Mucosa of descending colon (tissue), 3 donors: ENCODE results near the gene ZNHIT3. TPM values are rescaled to one million over a fixed set of nuclear protein-coding genes. Genes with fewer than 3 reads are reported as not detected.

Source experiments
- ATAC-seq: fragments of 200-7000 bp; cut with Tn5 transposase; one replicate; pipeline ENCODE4 v1.9.1; 2020; ENCODE audit warnings: mild to moderate bottlenecking, moderate library complexity
- DNase-seq, 3 donors: peaks; one replicate each; pipeline ENCODE4 v3.0.0-alpha.2; 2020
- H3K36me3 ChIP-seq: fragments of 200-600 bp; one replicate; pipeline ENCODE4 v1.8.0; 2021; ENCODE audit warnings: low read depth, mild to moderate bottlenecking
- H3K4me1 ChIP-seq: fragments of 200-600 bp; one replicate; pipeline ENCODE4 v1.8.0; 2021; ENCODE audit warnings: low read depth, mild to moderate bottlenecking
- H3K4me3 ChIP-seq: fragments of 200-600 bp; one replicate; pipeline ENCODE4 v1.8.0; 2021; ENCODE audit warnings: mild to moderate bottlenecking
- H3K9me3 ChIP-seq: fragments of 200-600 bp; one replicate; pipeline ENCODE4 v1.8.0; 2021; ENCODE audit warnings: mild to moderate bottlenecking
- intact Hi-C, 2 donors: fragments of 100-400 bp; cut with DNase I in 1 of 2; cut with micrococcal nuclease in 1 of 2; formaldehyde crosslinking; loops; one replicate each; pipeline versions ENCODE4 v1.11.0 to v1.11.1; 2022; cut with DNase I, micrococcal nuclease
- total RNA-seq, 3 donors: library from RNA; stranded (reverse); fragmentation: NEBNext Ultra II Directional in 2 of 3; extraction: Animal tissue kit (Norgen Biotek cat#: 25700) in 2 of 3; gene quantifications; one replicate each; pipeline versions ENCODE4 v1.2.1 to v1.2.4, GENCODE V29; 2021 to 2023
- TF ChIP-seq, protein P1 (sequence below): fragments of 200-600 bp; IDR thresholded peaks from one replicate; pipeline ENCODE4 v1.8.0; 2022; ENCODE audit warnings: antibody characterized with exemption, mild to moderate bottlenecking
- donor health status: DM: no; HTN: no; CAD: no; lungs with moderate emphysema.
- donor health status: DM: no; HTN: no; CAD: no.
- donor health status: DM: no; HTN: yes; CAD: no.

ZNHIT3 gene
- total RNA-seq, 3 donors from 2014 or later, result 19.8 to 28.0 (median 21.2) TPM

DNA sequence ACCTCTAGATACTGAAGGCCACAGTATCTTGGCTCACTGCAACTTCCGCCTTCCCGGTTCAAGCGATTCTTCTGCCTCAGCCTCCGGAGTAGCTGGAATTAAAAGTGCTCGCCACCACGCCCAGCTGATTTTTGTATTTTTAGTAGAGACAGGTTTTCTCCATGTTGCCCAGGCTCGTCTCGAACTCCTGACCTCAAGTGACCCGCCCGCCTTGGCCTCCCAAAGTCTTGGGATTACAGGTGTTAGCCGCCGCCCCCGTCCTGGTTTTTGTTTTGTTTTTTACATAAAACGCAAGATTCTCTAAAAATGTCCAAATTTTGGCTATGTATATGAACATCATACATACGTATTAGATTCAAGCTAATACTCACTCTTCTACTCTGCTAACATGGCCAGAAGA lies 56.3 kb downstream of the ZNHIT3 start:
- peaks cover 28% of the 10 kb centered on the region for H3K4me1 ChIP-seq
- TF ChIP-seq, protein P1, sequence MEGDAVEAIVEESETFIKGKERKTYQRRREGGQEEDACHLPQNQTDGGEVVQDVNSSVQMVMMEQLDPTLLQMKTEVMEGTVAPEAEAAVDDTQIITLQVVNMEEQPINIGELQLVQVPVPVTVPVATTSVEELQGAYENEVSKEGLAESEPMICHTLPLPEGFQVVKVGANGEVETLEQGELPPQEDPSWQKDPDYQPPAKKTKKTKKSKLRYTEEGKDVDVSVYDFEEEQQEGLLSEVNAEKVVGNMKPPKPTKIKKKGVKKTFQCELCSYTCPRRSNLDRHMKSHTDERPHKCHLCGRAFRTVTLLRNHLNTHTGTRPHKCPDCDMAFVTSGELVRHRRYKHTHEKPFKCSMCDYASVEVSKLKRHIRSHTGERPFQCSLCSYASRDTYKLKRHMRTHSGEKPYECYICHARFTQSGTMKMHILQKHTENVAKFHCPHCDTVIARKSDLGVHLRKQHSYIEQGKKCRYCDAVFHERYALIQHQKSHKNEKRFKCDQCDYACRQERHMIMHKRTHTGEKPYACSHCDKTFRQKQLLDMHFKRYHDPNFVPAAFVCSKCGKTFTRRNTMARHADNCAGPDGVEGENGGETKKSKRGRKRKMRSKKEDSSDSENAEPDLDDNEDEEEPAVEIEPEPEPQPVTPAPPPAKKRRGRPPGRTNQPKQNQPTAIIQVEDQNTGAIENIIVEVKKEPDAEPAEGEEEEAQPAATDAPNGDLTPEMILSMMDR, result no peak
- no peaks in the 10 kb centered on the region for H3K36me3 ChIP-seq
- no peak overlapping the region for H3K4me3 ChIP-seq
- no peak for ATAC-seq
- no peaks in the 10 kb centered on the region for H3K9me3 ChIP-seq
- intact Hi-C loops, result no loop called here
- no peak for DNase-seq

DNA sequence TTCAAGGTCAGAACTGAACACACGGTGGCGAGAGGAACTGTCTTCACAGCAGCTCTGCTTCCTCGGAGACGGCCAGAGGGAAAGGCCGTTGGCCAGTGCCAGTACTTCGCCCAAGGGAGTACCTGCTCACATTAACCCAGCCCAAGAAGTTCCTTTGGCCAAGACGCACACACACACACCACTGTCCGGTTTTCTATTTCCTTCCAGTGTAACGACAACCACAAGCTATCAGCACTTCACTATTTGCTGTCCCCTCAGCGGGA lies 57.5 kb downstream of the ZNHIT3 start:
- Histone ChIP-seq H3K9me3 (no peaks in the 10 kb centered on the region), H3K36me3 (no peaks in the 10 kb centered on the region), H3K4me1 (peaks cover 37% of the 10 kb centered on the region), H3K4me3 (peak overlapping the region; percentile 88)
- TF ChIP-seq, protein P1, result no peak
- DNase-seq (peak in 1 of 3 donors; percentile 63), ATAC-seq (peak; percentile 17)
- intact Hi-C loops, result no loop called here

DNA sequence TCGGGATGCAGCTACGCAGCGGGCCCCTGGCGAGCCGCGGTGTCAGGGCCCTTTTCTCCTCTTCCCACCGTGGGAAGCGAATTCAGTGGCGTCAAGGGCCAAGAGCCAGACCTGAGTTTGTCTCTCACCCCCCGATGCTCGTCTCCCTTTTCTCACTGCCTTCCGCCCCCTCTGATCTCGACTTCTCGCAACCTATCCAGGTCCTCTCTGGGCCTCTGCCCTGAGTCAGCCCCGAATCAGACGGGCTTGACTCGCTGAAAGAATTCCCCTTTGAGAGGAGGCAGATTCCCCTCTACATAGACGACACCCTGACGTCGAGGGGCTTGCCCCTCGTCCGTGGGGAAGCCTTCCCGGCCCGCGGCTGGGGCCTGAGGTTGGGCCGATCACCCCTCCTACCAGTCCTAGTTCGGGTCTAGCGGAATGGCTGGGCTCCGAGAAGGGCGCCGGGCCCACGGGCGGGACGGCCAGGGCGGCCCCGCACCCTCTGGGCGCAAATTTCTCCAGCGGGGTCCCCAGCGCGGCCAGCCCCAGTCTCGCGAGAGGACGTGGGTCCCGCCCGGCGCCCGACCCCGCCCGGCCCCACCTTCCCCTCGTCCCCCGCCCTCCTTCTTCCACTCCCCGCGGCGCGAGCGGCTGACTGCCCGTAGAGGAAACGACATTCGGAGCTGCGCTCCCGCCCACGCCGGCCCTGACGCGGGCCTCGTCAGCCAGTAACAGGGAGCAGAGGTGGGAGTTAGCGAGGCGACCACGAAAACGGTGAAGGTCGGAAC lies 58.0 kb downstream of the ZNHIT3 start, which contains the start of gene GGNBP2:
GGNBP2 (plus strand) TSS at position 613 of the 770 bp plus-strand sequence. CDS start 806 bp downstream, outside the sequence.
- H3K4me1 ChIP-seq, result peaks cover 39% of the 10 kb centered on the region
- ATAC-seq (peak; percentile 87), DNase-seq (peak; percentile 91 to 96 (median 96))
- H3K4me3 ChIP-seq, result peak within 1 kb of the TSS; percentile 88
- H3K9me3 ChIP-seq, result no peaks in the 10 kb centered on the region
- intact Hi-C loops, result no loop called here
- no peaks in the 10 kb centered on the region for H3K36me3 ChIP-seq
- TF ChIP-seq, protein P1, result no peak

DNA sequence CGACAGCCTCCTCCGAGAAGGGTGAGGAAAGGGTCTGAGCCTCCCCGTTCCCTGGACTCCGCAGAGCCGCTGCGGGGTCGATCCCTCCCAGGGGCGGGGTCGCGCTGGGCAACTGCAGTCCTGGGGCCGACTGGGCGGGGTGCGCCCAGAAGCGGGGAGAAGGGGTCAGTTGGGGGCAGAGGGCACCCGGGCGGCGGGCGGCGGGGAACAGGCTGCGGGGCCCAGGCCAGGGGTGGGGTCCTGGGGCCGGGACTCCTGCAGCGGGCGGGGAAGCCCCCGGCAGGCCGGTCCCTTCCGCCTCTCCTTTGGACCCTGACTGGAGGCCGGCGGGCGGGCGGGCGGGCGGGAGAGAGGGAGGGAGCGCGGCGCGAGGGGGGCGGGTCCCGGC lies 58.6 kb downstream of the ZNHIT3 start:
- no peak for ATAC-seq
- H3K4me1 ChIP-seq, result peaks cover 44% of the 10 kb centered on the region
- H3K36me3 ChIP-seq, result no peaks in the 10 kb centered on the region
- intact Hi-C loops, result no loop called here
- TF ChIP-seq, protein P1, result no peak
- DNase-seq, result no peak
- H3K9me3 ChIP-seq, result no peaks in the 10 kb centered on the region
- H3K4me3 ChIP-seq, result peak overlapping the region; percentile 88

Other genes starting within 250 kb of the ZNHIT3 start
- gene TBC1D3I, start 222.1 kb upstream of the ZNHIT3 start, total RNA-seq, result under 1 TPM; 0.54 to 0.67 (median 0.55) TPM
- gene TBC1D3G, start 162.8 kb upstream of the ZNHIT3 start, total RNA-seq, result 1 to 10 TPM in 1 of 3 donors, not detected in 2; 4.4 TPM
- gene TBC1D3H, start 98.2 kb upstream of the ZNHIT3 start, total RNA-seq, result not detected
- gene MYO19, start 48.2 kb downstream of the ZNHIT3 start, total RNA-seq, result 100 to 1,000 TPM in 1 of 3 donors, 10 to 100 TPM in 2; 67.5 to 103 (median 93.4) TPM
- gene PIGW, start 48.3 kb downstream of the ZNHIT3 start, total RNA-seq, result 10 to 100 TPM in 1 of 3 donors, 1 to 10 TPM in 2; 4.6 to 10.2 (median 7.0) TPM
- gene GGNBP2, start 58.2 kb downstream of the ZNHIT3 start, total RNA-seq, result 10 to 100 TPM; 80.4 to 93.4 (median 90.7) TPM
- 100 to 1,000 TPM; 146 to 295 (median 162) TPM for gene DHRS11, start 105.2 kb downstream of the ZNHIT3 start, total RNA-seq
- gene MRM1, start 114.9 kb downstream of the ZNHIT3 start, total RNA-seq, result 10 to 100 TPM in 1 of 3 donors, 1 to 10 TPM in 2; 8.2 to 12.8 (median 8.3) TPM